Inferior parietal cortex (tissue), 1 donor: ENCODE data around the gene CABYR.
A peak's percentile ranks its signal among the peaks of the same experiment; 100 is the strongest.
"Not testable (repeated sequence)": the region's sequence is repeated elsewhere in the genome, so short reads cannot be mapped to it uniquely, and the experiment has no call there.

Source experiments
- DNase-seq: peaks from one replicate; pipeline ENCODE4 v3.0.0-alpha.2; 2016; ENCODE audit errors: extremely low spot score

Gene CABYR

GRCh38 chr18:24128700-24129099, 10.2 kb upstream of the CABYR start:
- DNase-seq: no peak

- no peak for DNase-seq
These were observed 8.4 kb upstream of the CABYR start for GRCh38 chr18:24130494-24130893.

- no peak for DNase-seq
These were observed 1.9 kb upstream of the CABYR start for GRCh38 chr18:24136967-24137373.

GRCh38 chr18:24138409-24138788, 463 bp upstream of the CABYR start:
- no peak for DNase-seq

- DNase-seq: no peak
These were observed 1.8 kb downstream of the CABYR start for GRCh38 chr18:24140697-24141096.

GRCh38 chr18:24142376-24142775, 3.5 kb downstream of the CABYR start:
- DNase-seq: no peak

GRCh38 chr18:24149591-24149990, 10.7 kb downstream of the CABYR start:
- DNase-seq: not testable (repeated sequence)

GRCh38 chr18:24153397-24153796, 14.5 kb downstream of the CABYR start:
- no peak for DNase-seq

- no peak for DNase-seq
These were observed 19.0 kb downstream of the CABYR start for GRCh38 chr18:24157855-24158254.

- no peak for DNase-seq
These were observed 21.2 kb downstream of the CABYR start for GRCh38 chr18:24160086-24160485.

GRCh38 chr18:24161304-24161703, 22.4 kb downstream of the CABYR start:
- DNase-seq: no peak

- DNase-seq: no peak
These were observed 29.6 kb downstream of the CABYR start for GRCh38 chr18:24168496-24168895.

- no peak for DNase-seq
These were observed 31.5 kb downstream of the CABYR start for GRCh38 chr18:24170360-24170759.

GRCh38 chr18:24173997-24174396, 35.1 kb downstream of the CABYR start:
- DNase-seq: no peak

- peak; percentile 84 for DNase-seq
These were observed 38.0 kb downstream of the CABYR start for GRCh38 chr18:24176727-24177416.

GRCh38 chr18:24177499-24178133, 38.8 kb downstream of the CABYR start:
- no peak for DNase-seq

- DNase-seq: peak; percentile 25
These were observed 41.2 kb downstream of the CABYR start for GRCh38 chr18:24180048-24180447.

- DNase-seq: no peak
These were observed 42.9 kb downstream of the CABYR start for GRCh38 chr18:24181806-24182205.

- no peak for DNase-seq
These were observed 46.9 kb downstream of the CABYR start for GRCh38 chr18:24185805-24186204.

GRCh38 chr18:24187049-24187448, 48.2 kb downstream of the CABYR start:
- DNase-seq: no peak

GRCh38 chr18:24187689-24188088, 48.8 kb downstream of the CABYR start:
- DNase-seq: no peak

GRCh38 chr18:24188120-24188519, 49.3 kb downstream of the CABYR start:
- DNase-seq: no peak

GRCh38 chr18:24189007-24189528, 50.2 kb downstream of the CABYR start:
- no peak for DNase-seq
